GM23338 (cell line): Measurements from ENCODE around the gene PPP1CA. TPM values are rescaled to one million over a fixed set of nuclear protein-coding genes. Genes with fewer than 3 reads are reported as not detected.

Source experiments
- ATAC-seq: fragments of 200-7000 bp; cut with Tn5 transposase; 3 replicates; pipeline ENCODE4 v1.9.1; 2020
- DNase-seq: peaks from one replicate; pipeline ENCODE4 v3.0.0-alpha.2; 2015; ENCODE audit warnings: low spot score
- H2AFZ ChIP-seq: fragments of 200-600 bp; sonication (generic); 2 replicates; pipeline ENCODE4 v1.8.0; 2016; ENCODE audit warnings: antibody characterized with exemption, mild to moderate bottlenecking, moderate library complexity
- H3F3A ChIP-seq: fragments of 200-600 bp; sonication (generic); replicated peaks from 2 replicates; pipeline ENCODE4 v1.8.0; 2017; ENCODE audit warnings: antibody characterized with exemption, mixed run types, low read depth
- H3K27ac ChIP-seq: fragments of 200-600 bp; sonication (generic); 2 replicates; pipeline ENCODE4 v1.6.1; 2016; ENCODE audit warnings: low read depth
- H3K27me3 ChIP-seq: fragments of 200-600 bp; sonication (generic); 2 replicates; pipeline ENCODE4 v1.8.0; 2016; ENCODE audit warnings: mild to moderate bottlenecking, mixed run types, moderate library complexity; ENCODE audit not compliant: insufficient read depth
- H3K36me3 ChIP-seq: fragments of 200-600 bp; sonication (generic); 2 replicates; pipeline ENCODE4 v1.8.0; 2016; ENCODE audit warnings: mild to moderate bottlenecking; ENCODE audit not compliant: insufficient read depth
- H3K4me1 ChIP-seq: fragments of 200-600 bp; sonication (generic); 2 replicates; pipeline ENCODE4 v1.8.0; 2016; ENCODE audit warnings: mild to moderate bottlenecking, moderate library complexity; ENCODE audit not compliant: insufficient read depth
- H3K4me2 ChIP-seq: fragments of 200-600 bp; sonication (generic); 2 replicates; pipeline ENCODE4 v1.7.1; 2017; ENCODE audit warnings: mixed run types
- H3K4me3 ChIP-seq: fragments of 200-600 bp; sonication (generic); 2 replicates; pipeline ENCODE4 v1.6.1; 2016; ENCODE audit warnings: mixed run types
- H3K79me2 ChIP-seq: fragments of 200-600 bp; sonication (generic); replicated peaks from 2 replicates; pipeline ENCODE4 v1.8.0; 2017; ENCODE audit warnings: mild to moderate bottlenecking; ENCODE audit not compliant: insufficient read depth
- H3K9me2 ChIP-seq: fragments of 200-600 bp; sonication (generic); 2 replicates; pipeline ENCODE4 v1.8.0; 2017; ENCODE audit not compliant: insufficient read depth
- H4K20me1 ChIP-seq: fragments of 200-600 bp; sonication (generic); replicated peaks from 2 replicates; pipeline ENCODE4 v1.8.0; 2017; ENCODE audit warnings: mild to moderate bottlenecking; ENCODE audit not compliant: insufficient read depth
- H3K27ac Mint-ChIP-seq: 2 replicates; pipeline ENCODE4 v1.8.0; 2020; ENCODE audit warnings: inconsistent platforms, mild to moderate bottlenecking, moderate library complexity, mixed read lengths
- H3K27me3 Mint-ChIP-seq: 3 replicates; pipeline ENCODE4 v1.8.0; 2022; ENCODE audit warnings: low read depth, mild to moderate bottlenecking, moderate library complexity, mixed read lengths, inconsistent platforms; ENCODE audit not compliant: insufficient read depth, poor library complexity
- H3K36me3 Mint-ChIP-seq: 3 replicates; pipeline ENCODE4 v1.8.0; 2021; ENCODE audit warnings: low read depth, mild to moderate bottlenecking, inconsistent platforms, moderate library complexity, mixed read lengths
- H3K4me1 Mint-ChIP-seq: 3 replicates; pipeline ENCODE4 v1.8.0; 2020; ENCODE audit warnings: mild to moderate bottlenecking, inconsistent platforms, mixed read lengths
- H3K4me3 Mint-ChIP-seq: 3 replicates; pipeline ENCODE4 v1.8.0; 2021; ENCODE audit warnings: moderate library complexity, mild to moderate bottlenecking, inconsistent platforms, mixed read lengths
- H3K9me3 Mint-ChIP-seq: 3 replicates; pipeline ENCODE4 v1.8.0; 2020; ENCODE audit warnings: moderate library complexity, mild to moderate bottlenecking, inconsistent platforms, mixed read lengths
- CREB1 ChIP-seq: fragments of 250-450 bp; sonication (Bioruptor Pico); IDR thresholded peaks from 2 replicates; pipeline ENCODE4 v1.5.0; 2020; ENCODE audit warnings: low read depth, mild to moderate bottlenecking, moderate library complexity
- CTCF ChIP-seq, 2 experiments: fragments of 200-600 bp in 1 of 2; sonication (generic) in 1 of 2; conservative IDR thresholded peaks; 2 replicates each; pipeline versions ENCODE4 v1.5.1 to v1.6.1; 2016 to 2017; ENCODE audit warnings: antibody characterized with exemption in 2 of 2, low read depth in 2 of 2, mild to moderate bottlenecking in 2 of 2, moderate library complexity in 1 of 2
- ETS1 ChIP-seq: IDR thresholded peaks from 2 replicates; pipeline ENCODE4 v1.6.1; 2016; ENCODE audit warnings: antibody characterized with exemption
- POLR2AphosphoS5 ChIP-seq: IDR thresholded peaks from 2 replicates; pipeline ENCODE4 v1.6.1; 2016; ENCODE audit warnings: antibody characterized with exemption, low read depth
- ZNF331 ChIP-seq: fragments of 250-450 bp; sonication (Bioruptor Pico); IDR thresholded peaks from 2 replicates; pipeline ENCODE4 v1.5.0; 2020; ENCODE audit warnings: low read depth, mild to moderate bottlenecking, moderate library complexity
- polyA plus RNA-seq: library from polyadenylated mRNA; unstranded; fragments of >200 nt; fragmentation: Nextera tagmentation; extraction: Ambion mirVana; gene quantifications from 2 replicates; pipeline ENCODE4 v1.2.1, GENCODE V29; 2016
- total RNA-seq: library from RNA; depleted of rRNA; stranded (reverse); fragments of >200 nt; shearing (Covaris generic); gene quantifications from 2 replicates; pipeline ENCODE4 v1.2.3, GENCODE V29; 2014
- TF ChIP-seq, protein P1 (sequence below): fragments of 250-450 bp; sonication (Bioruptor Pico); IDR thresholded peaks from 2 replicates; pipeline ENCODE4 v1.5.0; 2020; ENCODE audit warnings: mild to moderate bottlenecking, moderate library complexity

PPP1CA gene
- total and polyA plus RNA-seq, 2 experiments from 2014 or later, result 217 to 237 TPM

- H3K4me3 Mint-ChIP-seq, result peak overlapping the region; percentile 90
- Histone ChIP-seq H3K4me3 (peak overlapping the region; percentile 94), H3K36me3 (no peaks in the 10 kb centered on the region), H3K9me2 (no peaks in the 10 kb centered on the region), H3K27ac (no peak overlapping the region), H3K27me3 (no peaks in the 10 kb centered on the region), H3K79me2 (0 out of 2 replicates have a peak, but pooled peaks cover 3% of the 10 kb centered on the region), H4K20me1 (no peaks in the 10 kb centered on the region; the same call in 1 of the 2 replicates), H2AFZ (no peak overlapping the region), H3K4me2 (peak overlapping the region; percentile 99), H3F3A (0 out of 2 replicates have a peak, but pooled peaks cover 8% of the 10 kb centered on the region), H3K4me1 (peaks cover 15% of the 10 kb centered on the region)
- no peak for TF ChIP-seq CREB1 (CRISPR knock-in tag)
- DNase-seq (no peak), ATAC-seq (peak; percentile 1; the same call in 2 of the 3 replicates)
- no peaks in the 10 kb centered on the region for H3K9me3 Mint-ChIP-seq
- peaks cover 19% of the 10 kb centered on the region for H3K27me3 Mint-ChIP-seq
- H3K27ac Mint-ChIP-seq, result no peak overlapping the region
- H3K4me1 Mint-ChIP-seq, result peaks cover 38% of the 10 kb centered on the region
- H3K36me3 Mint-ChIP-seq, result peaks cover 19% of the 10 kb centered on the region
Observed at GRCh38 chr11:67392183-67392715, 9.4 kb downstream of the PPP1CA start.

DNA sequence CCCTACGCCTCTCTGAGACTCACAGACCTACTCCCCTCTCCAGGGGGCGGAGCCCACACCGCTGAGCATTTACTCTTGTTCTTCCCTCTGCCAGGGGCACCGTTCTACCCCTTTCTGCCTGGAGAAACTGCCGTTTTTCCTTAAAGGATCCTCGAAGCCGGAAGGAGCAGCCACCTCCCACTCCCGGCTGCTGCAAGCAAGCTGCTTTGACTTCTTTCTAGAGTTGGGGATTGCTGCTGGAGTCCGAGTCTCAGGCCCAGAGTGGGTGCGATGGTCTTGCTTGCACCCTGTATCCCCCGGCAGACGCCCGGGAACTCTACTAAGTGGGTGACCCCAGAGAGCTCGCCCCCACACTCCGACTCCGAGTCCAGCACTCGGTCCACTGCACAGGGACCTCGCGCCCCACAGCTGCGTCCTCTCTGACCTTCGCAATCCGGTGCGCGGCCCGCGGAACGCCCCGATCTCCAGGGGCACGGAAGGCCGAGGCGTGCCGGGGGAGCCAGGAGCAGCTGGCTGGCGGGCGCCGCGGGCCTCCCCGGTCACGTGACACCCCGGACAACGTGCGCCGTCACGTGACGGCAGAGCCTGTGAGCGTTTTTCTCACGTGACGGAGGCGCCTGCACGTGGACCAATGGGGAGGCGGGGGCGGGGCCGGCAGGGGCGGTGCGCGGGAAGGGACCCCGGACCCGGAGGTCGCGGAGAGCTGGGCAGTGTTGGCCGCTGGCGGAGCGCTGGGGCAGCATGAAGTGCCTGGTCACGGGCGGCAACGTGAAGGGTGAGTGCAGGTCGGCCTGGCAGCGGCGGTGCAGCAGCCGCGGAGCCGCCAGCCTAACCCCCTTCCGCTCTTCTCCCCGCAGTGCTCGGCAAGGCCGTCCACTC, 10.1 kb downstream of the PPP1CA start, which contains the start of gene RAD9A:
Gene RAD9A, plus strand, starts transcription at position 683 of the 879 bp plus-strand sequence. Its CDS starts 59 bp downstream, at position 742.
- peak; percentile 77 for ATAC-seq
- Mint-ChIP-seq H3K27ac (peak within 1 kb of the TSS; percentile 88; the same call in 1 of the 2 replicates), H3K4me3 (peak within 1 kb of the TSS; percentile 90), H3K27me3 (peaks cover 15% of the 10 kb centered on the region), H3K36me3 (peaks cover 14% of the 10 kb centered on the region), H3K9me3 (no peaks in the 10 kb centered on the region), H3K4me1 (peaks cover 39% of the 10 kb centered on the region)
- H3K9me2 ChIP-seq, result no peaks in the 10 kb centered on the region
- peak within 1 kb of the TSS; percentile 94 for H3K4me3 ChIP-seq
- peak within 1 kb of the TSS; percentile 99 for H3K4me2 ChIP-seq
- H3K4me1 ChIP-seq, result peaks cover 14% of the 10 kb centered on the region
- peak; percentile 86 for TF ChIP-seq POLR2AphosphoS5
- TF ChIP-seq, protein P1, sequence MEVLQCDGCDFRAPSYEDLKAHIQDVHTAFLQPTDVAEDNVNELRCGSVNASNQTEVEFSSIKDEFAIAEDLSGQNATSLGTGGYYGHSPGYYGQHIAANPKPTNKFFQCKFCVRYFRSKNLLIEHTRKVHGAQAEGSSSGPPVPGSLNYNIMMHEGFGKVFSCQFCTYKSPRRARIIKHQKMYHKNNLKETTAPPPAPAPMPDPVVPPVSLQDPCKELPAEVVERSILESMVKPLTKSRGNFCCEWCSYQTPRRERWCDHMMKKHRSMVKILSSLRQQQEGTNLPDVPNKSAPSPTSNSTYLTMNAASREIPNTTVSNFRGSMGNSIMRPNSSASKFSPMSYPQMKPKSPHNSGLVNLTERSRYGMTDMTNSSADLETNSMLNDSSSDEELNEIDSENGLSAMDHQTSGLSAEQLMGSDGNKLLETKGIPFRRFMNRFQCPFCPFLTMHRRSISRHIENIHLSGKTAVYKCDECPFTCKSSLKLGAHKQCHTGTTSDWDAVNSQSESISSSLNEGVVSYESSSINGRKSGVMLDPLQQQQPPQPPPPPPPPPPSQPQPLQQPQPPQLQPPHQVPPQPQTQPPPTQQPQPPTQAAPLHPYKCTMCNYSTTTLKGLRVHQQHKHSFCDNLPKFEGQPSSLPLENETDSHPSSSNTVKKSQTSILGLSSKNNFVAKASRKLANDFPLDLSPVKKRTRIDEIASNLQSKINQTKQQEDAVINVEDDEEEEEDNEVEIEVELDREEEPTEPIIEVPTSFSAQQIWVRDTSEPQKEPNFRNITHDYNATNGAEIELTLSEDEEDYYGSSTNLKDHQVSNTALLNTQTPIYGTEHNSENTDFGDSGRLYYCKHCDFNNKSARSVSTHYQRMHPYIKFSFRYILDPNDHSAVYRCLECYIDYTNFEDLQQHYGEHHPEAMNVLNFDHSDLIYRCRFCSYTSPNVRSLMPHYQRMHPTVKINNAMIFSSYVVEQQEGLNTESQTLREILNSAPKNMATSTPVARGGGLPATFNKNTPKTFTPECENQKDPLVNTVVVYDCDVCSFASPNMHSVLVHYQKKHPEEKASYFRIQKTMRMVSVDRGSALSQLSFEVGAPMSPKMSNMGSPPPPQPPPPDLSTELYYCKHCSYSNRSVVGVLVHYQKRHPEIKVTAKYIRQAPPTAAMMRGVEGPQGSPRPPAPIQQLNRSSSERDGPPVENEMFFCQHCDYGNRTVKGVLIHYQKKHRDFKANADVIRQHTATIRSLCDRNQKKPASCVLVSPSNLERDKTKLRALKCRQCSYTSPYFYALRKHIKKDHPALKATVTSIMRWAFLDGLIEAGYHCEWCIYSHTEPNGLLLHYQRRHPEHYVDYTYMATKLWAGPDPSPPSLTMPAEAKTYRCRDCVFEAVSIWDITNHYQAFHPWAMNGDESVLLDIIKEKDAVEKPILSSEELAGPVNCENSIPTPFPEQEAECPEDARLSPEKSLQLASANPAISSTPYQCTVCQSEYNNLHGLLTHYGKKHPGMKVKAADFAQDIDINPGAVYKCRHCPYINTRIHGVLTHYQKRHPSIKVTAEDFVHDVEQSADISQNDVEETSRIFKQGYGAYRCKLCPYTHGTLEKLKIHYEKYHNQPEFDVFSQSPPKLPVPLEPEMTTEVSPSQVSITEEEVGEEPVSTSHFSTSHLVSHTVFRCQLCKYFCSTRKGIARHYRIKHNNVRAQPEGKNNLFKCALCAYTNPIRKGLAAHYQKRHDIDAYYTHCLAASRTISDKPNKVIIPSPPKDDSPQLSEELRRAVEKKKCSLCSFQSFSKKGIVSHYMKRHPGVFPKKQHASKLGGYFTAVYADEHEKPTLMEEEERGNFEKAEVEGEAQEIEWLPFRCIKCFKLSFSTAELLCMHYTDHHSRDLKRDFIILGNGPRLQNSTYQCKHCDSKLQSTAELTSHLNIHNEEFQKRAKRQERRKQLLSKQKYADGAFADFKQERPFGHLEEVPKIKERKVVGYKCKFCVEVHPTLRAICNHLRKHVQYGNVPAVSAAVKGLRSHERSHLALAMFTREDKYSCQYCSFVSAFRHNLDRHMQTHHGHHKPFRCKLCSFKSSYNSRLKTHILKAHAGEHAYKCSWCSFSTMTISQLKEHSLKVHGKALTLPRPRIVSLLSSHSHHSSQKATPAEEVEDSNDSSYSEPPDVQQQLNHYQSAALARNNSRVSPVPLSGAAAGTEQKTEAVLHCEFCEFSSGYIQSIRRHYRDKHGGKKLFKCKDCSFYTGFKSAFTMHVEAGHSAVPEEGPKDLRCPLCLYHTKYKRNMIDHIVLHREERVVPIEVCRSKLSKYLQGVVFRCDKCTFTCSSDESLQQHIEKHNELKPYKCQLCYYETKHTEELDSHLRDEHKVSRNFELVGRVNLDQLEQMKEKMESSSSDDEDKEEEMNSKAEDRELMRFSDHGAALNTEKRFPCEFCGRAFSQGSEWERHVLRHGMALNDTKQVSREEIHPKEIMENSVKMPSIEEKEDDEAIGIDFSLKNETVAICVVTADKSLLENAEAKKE, result no peak
- peak; percentile 75 for TF ChIP-seq ETS1
- peak; percentile 88 for TF ChIP-seq CREB1 (CRISPR knock-in tag)
- TF ChIP-seq ZNF331, result no peak
- TF ChIP-seq CTCF (conservative IDR thresholded peaks at IDR 0.05; ENCODE audit: low read depth in 2 of 2), result no peak
- H3K27ac ChIP-seq, result no peak within 1 kb of the TSS
- no peaks in the 10 kb centered on the region for H3K36me3 ChIP-seq
- H3F3A ChIP-seq, result 0 out of 2 replicates have a peak, but pooled peaks cover 8% of the 10 kb centered on the region
- peak within 1 kb of the TSS; percentile 91 for H2AFZ ChIP-seq
- peak; percentile 98 for DNase-seq
- no peaks in the 10 kb centered on the region; the same call in 1 of the 2 replicates for H4K20me1 ChIP-seq
- H3K27me3 ChIP-seq, result no peaks in the 10 kb centered on the region
- 0 out of 2 replicates have a peak, but pooled peaks cover 3% of the 10 kb centered on the region for H3K79me2 ChIP-seq
